IMR-90 (cell line): Measurements from ENCODE around the gene MAPRE2. TPM values are rescaled to one million over a fixed set of nuclear protein-coding genes. Genes with fewer than 3 reads are reported as not detected.

Experiments used
- ATAC-seq: fragments of 200-7000 bp; cut with Tn5 transposase; 2 replicates; pipeline ENCODE4 v1.9.1; 2020; ENCODE audit warnings: low read depth, mild to moderate bottlenecking, moderate library complexity
- BruUV-seq: library from RNA; stranded (reverse); fragments of 400-500 nt; replicated peaks from 2 replicates; lab custom pipeline; 2021; lab: Mats Ljungman, UMichigan
- CTCF ChIA-PET: fragments of 300-600 bp; formaldehyde crosslinking; extraction: SDS; loops from one replicate; lab custom pipeline; 2021; ENCODE audit warnings: antibody characterized with exemption; lab: Yijun Ruan, JAX
- POLR2A ChIA-PET: fragments of 300-600 bp; sonication (Branson Sonifier 250); formaldehyde crosslinking; loops from one replicate; lab custom pipeline; 2022; ENCODE audit warnings: antibody characterized with exemption; ENCODE audit not compliant: unreplicated experiment; lab: Charles Lee
- DNase-seq: peaks from one replicate; pipeline ENCODE4 v3.0.0; 2013
- H2AFZ ChIP-seq: replicated peaks from 2 replicates; pipeline ENCODE3; 2013; ENCODE audit warnings: low read length, mild to moderate bottlenecking; ENCODE audit not compliant: poor library complexity
- H2AK5ac ChIP-seq: 2 replicates; pipeline ENCODE4 v1.6.1; 2013; ENCODE audit warnings: low read depth, low read length, inconsistent platforms
- H2AK9ac ChIP-seq: replicated peaks from 2 replicates; pipeline ENCODE3; 2013; ENCODE audit warnings: mild to moderate bottlenecking, low read depth, low read length, moderate library complexity; ENCODE audit not compliant: poor library complexity
- H2BK120ac ChIP-seq: 2 replicates; pipeline ENCODE4 v1.6.1; 2013; ENCODE audit warnings: low read depth, low read length, inconsistent platforms
- H2BK15ac ChIP-seq: 3 replicates; pipeline ENCODE4 v1.6.1; 2013; ENCODE audit warnings: low read depth, low read length, inconsistent platforms
- H2BK20ac ChIP-seq: 2 replicates; pipeline ENCODE4 v1.6.1; 2013; ENCODE audit warnings: low read depth, mild to moderate bottlenecking, inconsistent platforms, low read length, moderate library complexity
- H2BK5ac ChIP-seq: 2 replicates; pipeline ENCODE4 v1.6.1; 2013; ENCODE audit warnings: mild to moderate bottlenecking, low read depth, low read length, inconsistent platforms; ENCODE audit not compliant: poor library complexity, severe bottlenecking
- H3K14ac ChIP-seq: replicated peaks from 2 replicates; pipeline ENCODE4 v1.6.1; 2013; ENCODE audit warnings: low read depth, low read length, inconsistent platforms
- H3K18ac ChIP-seq: 2 replicates; pipeline ENCODE4 v1.6.1; 2013; ENCODE audit warnings: low read depth, low read length, control low read depth
- H3K23ac ChIP-seq: 2 replicates; pipeline ENCODE4 v1.6.1; 2013; ENCODE audit warnings: low read depth, low read length, inconsistent platforms
- H3K27ac ChIP-seq: 2 replicates; pipeline ENCODE4 v1.5.1; 2013; ENCODE audit warnings: mild to moderate bottlenecking, control low read depth, low read length; ENCODE audit not compliant: insufficient read depth
- H3K27me3 ChIP-seq: 2 replicates; pipeline ENCODE4 v1.6.1; 2013; ENCODE audit warnings: low read length; ENCODE audit not compliant: control insufficient read depth, insufficient read depth
- H3K36me3 ChIP-seq: 2 replicates; pipeline ENCODE4 v1.6.1; 2013; ENCODE audit warnings: low read length, mixed read lengths; ENCODE audit not compliant: control insufficient read depth, insufficient read depth
- H3K4ac ChIP-seq: 2 replicates; pipeline ENCODE4 v1.6.1; 2013; ENCODE audit warnings: low read depth, low read length, inconsistent platforms
- H3K4me1 ChIP-seq: 2 replicates; pipeline ENCODE4 v1.6.1; 2013; ENCODE audit warnings: low read length, mixed read lengths; ENCODE audit not compliant: control insufficient read depth, insufficient read depth
- H3K4me2 ChIP-seq: 2 replicates; pipeline ENCODE4 v1.6.1; 2013; ENCODE audit warnings: low read depth, mild to moderate bottlenecking, control low read depth, low read length, moderate library complexity
- H3K4me3 ChIP-seq: 2 replicates; pipeline ENCODE4 v1.5.1; 2013; ENCODE audit warnings: low read depth, mild to moderate bottlenecking, control low read depth, low read length, moderate library complexity; ENCODE audit not compliant: insufficient read depth
- H3K56ac ChIP-seq: 2 replicates; pipeline ENCODE4 v1.6.1; 2013; ENCODE audit warnings: low read length, inconsistent platforms; ENCODE audit not compliant: insufficient read depth; ENCODE audit errors: extremely low read depth
- H3K79me1 ChIP-seq, 2 experiments: 2 replicates each; pipeline ENCODE4 v1.6.1; 2013; ENCODE audit warnings: low read length in 2 of 2, inconsistent platforms in 1 of 2, low read depth in 1 of 2
- H3K9ac ChIP-seq: 2 replicates; pipeline ENCODE4 v1.6.1; 2013; ENCODE audit warnings: low read depth, low read length, control low read depth
- H3K9me1 ChIP-seq: 2 replicates; pipeline ENCODE4 v1.6.1; 2013; ENCODE audit warnings: low read length, inconsistent platforms; ENCODE audit not compliant: insufficient read depth
- H3K9me3 ChIP-seq: 2 replicates; pipeline ENCODE4 v1.6.1; 2013; ENCODE audit warnings: low read length; ENCODE audit not compliant: control insufficient read depth, insufficient read depth
- H4K20me1 ChIP-seq: 2 replicates; pipeline ENCODE4 v1.6.1; 2013; ENCODE audit warnings: low read length, inconsistent platforms; ENCODE audit not compliant: insufficient read depth
- H4K5ac ChIP-seq: 2 replicates; pipeline ENCODE4 v1.6.1; 2013; ENCODE audit warnings: mild to moderate bottlenecking, low read depth, low read length, control low read depth
- H4K8ac ChIP-seq, 2 experiments: 2 replicates each; pipeline ENCODE4 v1.6.1; 2013; ENCODE audit warnings: low read depth in 2 of 2, low read length in 2 of 2, control low read depth in 1 of 2, inconsistent platforms in 1 of 2
- H4K91ac ChIP-seq: 2 replicates; pipeline ENCODE4 v1.6.1; 2013; ENCODE audit warnings: low read depth, low read length, inconsistent platforms; ENCODE audit not compliant: insufficient read depth
- BHLHE40 ChIP-seq: fragments of 150-350 bp; IDR thresholded peaks from 2 replicates; pipeline ENCODE4 v1.6.1; 2016; ENCODE audit warnings: mild to moderate bottlenecking, low read depth, low read length
- CEBPB ChIP-seq: IDR thresholded peaks from 2 replicates; pipeline ENCODE4 v1.6.1; 2012; ENCODE audit warnings: low read depth, low read length, improper control_type of control experiment
- CHD1 ChIP-seq: IDR thresholded peaks from 2 replicates; pipeline ENCODE4 v1.6.1; 2012; ENCODE audit warnings: low read depth, low read length, improper control_type of control experiment
- FOS ChIP-seq: fragments of 150-350 bp; IDR thresholded peaks from 2 replicates; pipeline ENCODE4 v1.6.1; 2016; ENCODE audit warnings: low read depth, low read length
- MAFK ChIP-seq: IDR thresholded peaks from 2 replicates; pipeline ENCODE4 v1.6.1; 2012; ENCODE audit warnings: low read depth, low read length, improper control_type of control experiment
- NFE2L2 ChIP-seq: fragments of 150-350 bp; IDR thresholded peaks from 2 replicates; pipeline ENCODE4 v1.6.1; 2016; ENCODE audit warnings: low read depth, mild to moderate bottlenecking, low read length
- POLR2A ChIP-seq: IDR thresholded peaks from 2 replicates; pipeline ENCODE4 v1.6.1; 2012; ENCODE audit warnings: mild to moderate bottlenecking, low read depth, low read length
- RAD21 ChIP-seq: IDR thresholded peaks from 2 replicates; pipeline ENCODE4 v1.6.1; 2012; ENCODE audit warnings: low read length, improper control_type of control experiment
- RCOR1 ChIP-seq: IDR thresholded peaks from 2 replicates; pipeline ENCODE4 v1.6.1; 2012; ENCODE audit warnings: mild to moderate bottlenecking, low read length, improper control_type of control experiment; ENCODE audit not compliant: insufficient replicate concordance
- RFX5 ChIP-seq: IDR thresholded peaks from 2 replicates; pipeline ENCODE4 v1.8.0; 2012; ENCODE audit warnings: low read depth, mild to moderate bottlenecking, low read length, moderate library complexity
- SMC3 ChIP-seq: fragments of 150-350 bp; IDR thresholded peaks from 2 replicates; pipeline ENCODE4 v1.6.1; 2016; ENCODE audit warnings: low read depth, mild to moderate bottlenecking, antibody characterized with exemption, low read length, moderate library complexity
- WGBS, 2 experiments: methylation state at CpG; one replicate each; pipeline versions ENCODE4 v1.1.5 to v1.1.7; 2013; ENCODE audit warnings: missing lambda C conversion rate in 2 of 2; ENCODE audit not compliant: insufficient read length in 1 of 2; ENCODE audit errors: extremely low coverage in 2 of 2; 5-methylcytosine and 5-hydroxymethylcytosine counted together
- dilution Hi-C: fragments of 300-500 bp; cut with HindIII; formaldehyde crosslinking; loops from one replicate; pipeline ENCODE4 v1.14.3; 2018; ENCODE audit warnings: low sequenced_read_pairs; ENCODE audit not compliant: unreplicated experiment
- in situ Hi-C: fragments of 300-500 bp; cut with MboI; formaldehyde crosslinking; loops from 3 replicates; pipeline ENCODE4 v1.14.3; 2019; ENCODE audit warnings: low sequenced_read_pairs, inconsistent platforms, mixed read lengths
- intact Hi-C: fragments of 100-400 bp; cut with micrococcal nuclease; formaldehyde crosslinking; loops from 2 replicates; pipeline ENCODE4 v1.10.0; 2022
- polyA plus RNA-seq, 3 experiments: library from polyadenylated mRNA; depleted of rRNA; stranded (reverse); fragments of >200 nt; gene quantifications; 2 replicates each; pipeline ENCODE4 v1.2.3, GENCODE V29; 2012; ENCODE audit warnings: low replicate concordance in 1 of 3
- total RNA-seq: library from RNA; depleted of rRNA; stranded (reverse); fragments of >200 nt; gene quantifications from 2 replicates; pipeline ENCODE4 v1.2.3, GENCODE V29; 2012
- TF ChIP-seq, protein P1 (sequence below): fragments of 150-350 bp; IDR thresholded peaks from 2 replicates; pipeline ENCODE4 v1.6.1; 2016; ENCODE audit warnings: low read depth, mild to moderate bottlenecking, low read length, moderate library complexity, borderline replicate concordance
- TF ChIP-seq, protein P2 (sequence below): conservative IDR thresholded peaks from 2 replicates; pipeline ENCODE4 v1.5.1; 2012; ENCODE audit warnings: mild to moderate bottlenecking, low read depth, low read length, improper control_type of control experiment

The MAPRE2 gene
- total and polyA plus RNA-seq, 2 of the 4 experiments (the other 2 are of a cell fraction), result 19.6 to 23.8 TPM

DNA sequence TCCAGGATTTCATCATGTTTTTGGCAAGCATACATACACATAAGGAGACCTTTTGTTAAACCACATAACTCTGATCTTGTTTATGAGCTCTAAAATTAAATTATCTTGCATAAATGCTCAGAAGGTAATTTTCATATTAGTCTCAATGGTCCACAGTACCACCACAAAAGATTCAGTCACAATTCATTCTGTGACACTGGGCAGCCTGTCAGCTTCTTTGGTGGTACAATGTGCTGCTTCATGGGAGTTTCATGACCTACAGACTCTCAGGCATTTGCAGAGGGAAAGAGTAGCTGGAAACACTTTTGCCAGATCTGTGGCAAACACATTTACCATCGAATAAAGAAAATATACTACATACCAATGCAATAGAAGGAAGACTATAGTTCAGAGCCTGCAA is 148.3 kb downstream of the MAPRE2 start:
- H3K14ac ChIP-seq, result no peak overlapping the region
- ChIA-PET CTCF (interaction anchor here (0.8 kb wide), 1 partner anchor 12 kb away, joined by 5 read pairs; no protein-coding TSS in a partner anchor), POLR2A (no interaction called here)
- no peak overlapping the region for H3K23ac ChIP-seq
- dilution Hi-C loops (no loop called here), in situ Hi-C loops (no loop called here), intact Hi-C loops (no loop called here)
- no peak overlapping the region for H2AK5ac ChIP-seq
- H2BK120ac ChIP-seq, result no peak overlapping the region
- no TSS peak for BruUV-seq
- H3K9me1 ChIP-seq, result no peaks in the 10 kb centered on the region
- no peak overlapping the region for H3K9ac ChIP-seq
- no peak overlapping the region for H4K91ac ChIP-seq
- H3K9me3 ChIP-seq, result no peaks in the 10 kb centered on the region
- H4K8ac ChIP-seq, result no peak overlapping the region
- H3K79me1 ChIP-seq, result no peaks in the 10 kb centered on the region
- H2BK20ac ChIP-seq, result no peak overlapping the region
- no peak overlapping the region for H2AFZ ChIP-seq
- no peak overlapping the region for H2BK5ac ChIP-seq
- no peak overlapping the region for H3K4me2 ChIP-seq
- H3K18ac ChIP-seq, result no peak overlapping the region
- peaks cover 5% of the 10 kb centered on the region for H3K27me3 ChIP-seq
- H4K5ac ChIP-seq, result no peak overlapping the region
- TF ChIP-seq FOS, result no peak
- TF ChIP-seq CHD1, result no peak
- TF ChIP-seq BHLHE40, result no peak
- TF ChIP-seq, protein P1, sequence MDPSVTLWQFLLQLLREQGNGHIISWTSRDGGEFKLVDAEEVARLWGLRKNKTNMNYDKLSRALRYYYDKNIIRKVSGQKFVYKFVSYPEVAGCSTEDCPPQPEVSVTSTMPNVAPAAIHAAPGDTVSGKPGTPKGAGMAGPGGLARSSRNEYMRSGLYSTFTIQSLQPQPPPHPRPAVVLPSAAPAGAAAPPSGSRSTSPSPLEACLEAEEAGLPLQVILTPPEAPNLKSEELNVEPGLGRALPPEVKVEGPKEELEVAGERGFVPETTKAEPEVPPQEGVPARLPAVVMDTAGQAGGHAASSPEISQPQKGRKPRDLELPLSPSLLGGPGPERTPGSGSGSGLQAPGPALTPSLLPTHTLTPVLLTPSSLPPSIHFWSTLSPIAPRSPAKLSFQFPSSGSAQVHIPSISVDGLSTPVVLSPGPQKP, result no peak
- TF ChIP-seq RFX5, result no peak
- TF ChIP-seq RCOR1, result no peak
- TF ChIP-seq CEBPB, result no peak
- no peak for TF ChIP-seq NFE2L2
- TF ChIP-seq MAFK, result no peak
- TF ChIP-seq POLR2A, result no peak
- no peak for TF ChIP-seq SMC3
- TF ChIP-seq, protein P2, sequence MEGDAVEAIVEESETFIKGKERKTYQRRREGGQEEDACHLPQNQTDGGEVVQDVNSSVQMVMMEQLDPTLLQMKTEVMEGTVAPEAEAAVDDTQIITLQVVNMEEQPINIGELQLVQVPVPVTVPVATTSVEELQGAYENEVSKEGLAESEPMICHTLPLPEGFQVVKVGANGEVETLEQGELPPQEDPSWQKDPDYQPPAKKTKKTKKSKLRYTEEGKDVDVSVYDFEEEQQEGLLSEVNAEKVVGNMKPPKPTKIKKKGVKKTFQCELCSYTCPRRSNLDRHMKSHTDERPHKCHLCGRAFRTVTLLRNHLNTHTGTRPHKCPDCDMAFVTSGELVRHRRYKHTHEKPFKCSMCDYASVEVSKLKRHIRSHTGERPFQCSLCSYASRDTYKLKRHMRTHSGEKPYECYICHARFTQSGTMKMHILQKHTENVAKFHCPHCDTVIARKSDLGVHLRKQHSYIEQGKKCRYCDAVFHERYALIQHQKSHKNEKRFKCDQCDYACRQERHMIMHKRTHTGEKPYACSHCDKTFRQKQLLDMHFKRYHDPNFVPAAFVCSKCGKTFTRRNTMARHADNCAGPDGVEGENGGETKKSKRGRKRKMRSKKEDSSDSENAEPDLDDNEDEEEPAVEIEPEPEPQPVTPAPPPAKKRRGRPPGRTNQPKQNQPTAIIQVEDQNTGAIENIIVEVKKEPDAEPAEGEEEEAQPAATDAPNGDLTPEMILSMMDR, result no peak
- TF ChIP-seq RAD21, result no peak
- no peak overlapping the region for H2BK15ac ChIP-seq
- no peaks in the 10 kb centered on the region for H4K20me1 ChIP-seq
- no peak overlapping the region for H3K56ac ChIP-seq
- ATAC-seq, result no peak
- no peaks in the 10 kb centered on the region for H3K36me3 ChIP-seq
- H3K4me1 ChIP-seq, result no peaks in the 10 kb centered on the region
- H3K27ac ChIP-seq, result no peak overlapping the region
- H3K4ac ChIP-seq, result no peak overlapping the region
- no CpG with 5 or more reads among the region's 1 CpG for WGBS, 2 experiments
- no peak for DNase-seq
- no peak overlapping the region for H2AK9ac ChIP-seq
- H3K4me3 ChIP-seq, result no peak overlapping the region
